ENCODE measurements around the gene FIBCD1.
"Not testable (repeated sequence)": the region's sequence is repeated elsewhere in the genome, so short reads cannot be mapped to it uniquely, and the experiment has no call there.

Gene FIBCD1

DNA sequence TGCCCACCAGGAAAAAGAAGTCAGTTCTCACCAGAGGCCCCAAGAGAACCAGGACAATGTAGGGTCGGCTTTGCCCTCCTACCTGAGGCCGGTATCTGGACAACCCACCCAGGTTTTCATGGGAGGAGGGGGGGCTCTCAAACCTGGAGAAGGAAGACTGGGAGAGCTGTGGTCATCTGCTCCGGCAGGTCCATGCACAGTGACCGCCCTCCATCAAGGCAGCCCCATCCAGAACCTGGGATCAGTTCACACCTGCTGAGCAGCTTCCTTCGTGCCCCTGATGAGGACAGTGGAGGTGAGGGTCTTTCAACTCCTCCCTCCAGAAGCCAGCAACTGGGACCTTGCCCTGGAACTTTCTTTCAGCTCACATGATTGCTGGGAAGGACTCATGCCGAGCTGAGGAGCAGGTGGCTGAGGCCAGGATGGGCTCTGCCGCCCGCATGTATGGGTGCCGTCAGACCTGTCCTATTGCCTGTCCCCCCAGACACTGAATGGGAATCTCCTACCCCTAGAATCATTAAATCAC lies 20.8 kb upstream of the FIBCD1 start:
- no peak overlapping the region for H3K9ac ChIP-seq
- H3K4me1 ChIP-seq: no peaks in the 10 kb centered on the region
- TF ChIP-seq, protein P1, sequence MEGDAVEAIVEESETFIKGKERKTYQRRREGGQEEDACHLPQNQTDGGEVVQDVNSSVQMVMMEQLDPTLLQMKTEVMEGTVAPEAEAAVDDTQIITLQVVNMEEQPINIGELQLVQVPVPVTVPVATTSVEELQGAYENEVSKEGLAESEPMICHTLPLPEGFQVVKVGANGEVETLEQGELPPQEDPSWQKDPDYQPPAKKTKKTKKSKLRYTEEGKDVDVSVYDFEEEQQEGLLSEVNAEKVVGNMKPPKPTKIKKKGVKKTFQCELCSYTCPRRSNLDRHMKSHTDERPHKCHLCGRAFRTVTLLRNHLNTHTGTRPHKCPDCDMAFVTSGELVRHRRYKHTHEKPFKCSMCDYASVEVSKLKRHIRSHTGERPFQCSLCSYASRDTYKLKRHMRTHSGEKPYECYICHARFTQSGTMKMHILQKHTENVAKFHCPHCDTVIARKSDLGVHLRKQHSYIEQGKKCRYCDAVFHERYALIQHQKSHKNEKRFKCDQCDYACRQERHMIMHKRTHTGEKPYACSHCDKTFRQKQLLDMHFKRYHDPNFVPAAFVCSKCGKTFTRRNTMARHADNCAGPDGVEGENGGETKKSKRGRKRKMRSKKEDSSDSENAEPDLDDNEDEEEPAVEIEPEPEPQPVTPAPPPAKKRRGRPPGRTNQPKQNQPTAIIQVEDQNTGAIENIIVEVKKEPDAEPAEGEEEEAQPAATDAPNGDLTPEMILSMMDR (IDR thresholded peaks at IDR 0.05): no peak
- no peak overlapping the region for H3K4me2 ChIP-seq (ENCODE audit: low read length)
- no peaks in the 10 kb centered on the region for H3K9me3 ChIP-seq (ENCODE audit: control insufficient read depth, low read length)
- H3K27me3 ChIP-seq (ENCODE audit: control insufficient read depth, insufficient read depth, low read length): no peaks in the 10 kb centered on the region
- no peak overlapping the region for H3K4me3 ChIP-seq (ENCODE audit: low read depth, low read length)
- H3K36me3 ChIP-seq (ENCODE audit: control insufficient read depth, insufficient read depth, low read length): no peaks in the 10 kb centered on the region
- H3K27ac ChIP-seq: no peak overlapping the region
- no peaks in the 10 kb centered on the region for H3K79me2 ChIP-seq
- no peak overlapping the region for H2AFZ ChIP-seq

DNA sequence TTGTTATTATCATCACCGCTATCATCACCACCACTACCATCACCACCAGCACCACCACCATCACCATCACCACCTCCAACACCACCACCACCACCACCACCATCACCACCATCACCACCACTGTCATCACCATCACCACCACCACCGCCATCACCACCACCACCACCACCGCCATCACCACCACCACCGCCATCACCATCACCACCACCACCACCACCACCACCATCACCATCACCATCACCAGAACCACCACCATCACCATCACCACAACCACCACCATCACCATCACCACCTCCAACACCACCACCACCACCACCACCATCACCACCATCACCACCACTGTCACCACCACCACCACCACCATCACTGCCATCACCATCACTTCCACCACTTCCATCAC lies 19.5 kb upstream of the FIBCD1 start:
- not testable (repeated sequence) for H3K9ac ChIP-seq; H3K36me3 ChIP-seq (ENCODE audit: control insufficient read depth, insufficient read depth, low read length); H3K4me1 ChIP-seq; H3K9me3 ChIP-seq (ENCODE audit: control insufficient read depth, low read length); H3K27ac ChIP-seq; H3K4me3 ChIP-seq (ENCODE audit: low read depth, low read length); H3K27me3 ChIP-seq (ENCODE audit: control insufficient read depth, insufficient read depth, low read length); H3K79me2 ChIP-seq; H2AFZ ChIP-seq; H3K4me2 ChIP-seq (ENCODE audit: low read length)

DNA sequence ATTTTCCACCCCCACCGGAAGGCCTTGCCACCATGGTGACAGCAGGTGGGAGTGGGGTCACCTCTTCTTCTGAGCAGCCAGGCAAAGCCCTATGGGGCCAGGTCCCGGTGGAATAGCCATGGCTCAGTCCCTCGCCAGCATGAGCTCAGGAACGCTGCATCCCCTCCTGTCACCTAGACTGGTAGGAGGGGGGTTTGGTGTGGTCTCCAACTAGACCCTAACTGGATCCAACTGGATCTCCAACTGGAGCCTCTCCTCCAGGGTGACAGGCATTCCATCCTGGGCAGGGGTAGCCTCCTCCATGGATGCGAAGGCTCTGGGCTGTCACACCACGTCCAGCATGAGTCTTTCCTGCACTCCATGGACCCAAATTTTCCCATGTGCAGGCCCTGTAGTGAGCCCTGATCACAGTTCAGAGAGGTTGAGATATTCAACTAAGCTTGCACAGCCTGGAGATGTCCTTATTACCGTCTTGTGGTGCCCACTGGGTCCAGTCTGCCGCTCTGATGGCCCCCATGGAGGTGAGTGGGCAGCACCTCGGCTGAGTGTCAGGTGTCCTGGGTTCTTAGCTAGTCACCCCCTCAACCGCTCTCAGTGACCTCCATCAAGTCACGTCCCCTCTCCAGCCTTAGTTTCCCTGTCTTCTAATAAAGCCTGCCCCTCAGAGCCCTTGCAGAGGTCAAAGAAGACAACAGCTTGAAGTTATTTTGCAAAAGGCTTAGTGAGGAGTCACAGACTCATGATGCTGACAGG lies 18.6 kb upstream of the FIBCD1 start:
- H3K9ac ChIP-seq: no peak overlapping the region
- TF ChIP-seq, protein P1 (IDR thresholded peaks at IDR 0.05): no peak

DNA sequence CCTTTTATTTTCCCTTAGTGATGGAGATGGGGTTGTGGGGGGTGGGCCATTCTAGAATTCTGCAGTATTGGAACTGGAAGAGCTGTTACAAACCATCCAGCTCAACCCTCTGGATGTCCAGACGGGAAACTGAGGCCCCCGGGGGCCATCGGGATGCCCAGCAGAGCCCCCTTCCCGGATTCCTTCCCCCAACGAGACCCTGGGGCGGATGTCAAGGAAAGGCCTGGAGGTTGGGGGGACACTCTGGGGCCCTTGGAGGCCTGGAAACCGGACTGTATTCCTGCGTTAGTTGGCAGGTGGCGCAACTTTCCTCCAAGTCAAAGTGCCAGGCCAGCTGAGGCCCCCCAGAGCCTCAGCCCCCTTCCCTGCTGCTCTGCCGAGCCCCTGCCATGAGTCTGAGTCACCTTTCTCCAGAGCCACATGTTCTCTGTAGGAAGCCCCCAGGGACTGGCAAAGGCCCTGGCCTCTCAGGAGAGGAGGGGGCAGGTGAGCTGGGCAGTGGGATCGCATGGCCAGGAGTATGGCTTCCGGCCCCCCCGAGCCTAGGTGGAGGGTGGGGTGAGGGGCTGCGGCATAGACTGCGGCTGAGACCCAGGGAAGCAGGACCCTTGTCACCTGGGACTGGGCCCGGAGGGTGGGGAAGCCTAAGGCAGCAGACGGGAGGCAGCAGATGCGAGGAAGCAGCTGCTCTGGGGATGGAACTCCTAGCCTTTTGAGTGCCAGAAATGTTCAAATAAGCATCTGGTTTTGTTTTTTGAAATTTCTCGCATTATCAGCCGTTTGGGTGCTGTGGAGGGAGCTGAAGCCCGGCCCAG lies 17.8 kb upstream of the FIBCD1 start:
- TF ChIP-seq, protein P1 (IDR thresholded peaks at IDR 0.05): no peak
- Histone ChIP-seq H3K79me2 (no peaks in the 10 kb centered on the region), H3K9ac (no peak overlapping the region), H3K4me2 (ENCODE audit: low read length) (no peak overlapping the region), H3K27me3 (ENCODE audit: control insufficient read depth, insufficient read depth, low read length) (no peaks in the 10 kb centered on the region), H3K9me3 (ENCODE audit: control insufficient read depth, low read length) (no peaks in the 10 kb centered on the region), H3K4me3 (ENCODE audit: low read depth, low read length) (no peak overlapping the region), H3K36me3 (ENCODE audit: control insufficient read depth, insufficient read depth, low read length) (no peaks in the 10 kb centered on the region), H3K4me1 (no peaks in the 10 kb centered on the region), H3K27ac (no peak overlapping the region), H2AFZ (no peak overlapping the region)

More for the DNA sequence above, 18.6 kb upstream of the FIBCD1 start:
- H3K27me3 ChIP-seq (ENCODE audit: control insufficient read depth, insufficient read depth, low read length): no peaks in the 10 kb centered on the region
- no peaks in the 10 kb centered on the region for H3K36me3 ChIP-seq (ENCODE audit: control insufficient read depth, insufficient read depth, low read length)
- H3K4me1 ChIP-seq: no peaks in the 10 kb centered on the region
- H3K27ac ChIP-seq: no peak overlapping the region
- no peak overlapping the region for H3K4me2 ChIP-seq (ENCODE audit: low read length)
- no peak overlapping the region for H2AFZ ChIP-seq
- no peaks in the 10 kb centered on the region for H3K9me3 ChIP-seq (ENCODE audit: control insufficient read depth, low read length)
- H3K4me3 ChIP-seq (ENCODE audit: low read depth, low read length): no peak overlapping the region
- H3K79me2 ChIP-seq: no peaks in the 10 kb centered on the region

DNA sequence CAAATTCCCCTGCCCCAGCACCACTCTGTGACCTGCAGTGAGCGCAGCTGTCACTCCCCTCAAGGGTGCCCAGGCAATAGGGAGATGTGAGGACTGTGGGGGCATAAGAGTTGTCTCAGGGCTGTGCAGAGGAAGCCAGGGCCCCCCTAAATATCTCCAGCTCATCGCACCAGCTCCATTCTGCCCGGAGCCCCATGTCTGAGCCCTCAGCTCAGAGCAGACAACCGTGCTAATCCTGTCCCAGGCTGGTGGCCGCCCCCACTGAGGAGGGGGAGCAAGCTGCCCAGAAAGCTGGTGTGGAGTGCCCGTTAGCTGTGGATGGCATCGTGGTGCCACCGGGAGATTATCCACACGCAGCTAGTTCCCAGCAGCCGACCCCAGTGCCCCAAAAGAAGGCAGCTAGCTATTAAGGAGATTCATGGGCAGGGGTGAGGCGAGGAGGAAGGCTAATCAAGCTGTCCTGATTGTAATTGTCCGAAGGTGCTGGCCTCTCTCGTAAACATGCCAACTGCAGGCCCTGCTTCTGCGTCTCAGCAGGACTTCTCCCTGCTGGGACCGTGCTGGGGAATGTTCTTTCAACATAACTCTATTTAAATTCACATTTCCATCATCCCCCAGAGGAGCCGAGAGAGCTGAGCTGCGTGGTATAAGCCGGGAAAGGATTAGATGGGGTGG lies 17.0 kb upstream of the FIBCD1 start:
- no peak overlapping the region for H3K4me3 ChIP-seq (ENCODE audit: low read depth, low read length)
- no peaks in the 10 kb centered on the region for H3K9me3 ChIP-seq (ENCODE audit: control insufficient read depth, low read length)
- H3K36me3 ChIP-seq (ENCODE audit: control insufficient read depth, insufficient read depth, low read length): no peaks in the 10 kb centered on the region
- no peak overlapping the region for H3K4me2 ChIP-seq (ENCODE audit: low read length)
- TF ChIP-seq, protein P1 (IDR thresholded peaks at IDR 0.05): no peak
- H3K4me1 ChIP-seq: no peaks in the 10 kb centered on the region
- no peak overlapping the region for H3K27ac ChIP-seq
- H3K9ac ChIP-seq: no peak overlapping the region
- no peaks in the 10 kb centered on the region for H3K79me2 ChIP-seq
- H3K27me3 ChIP-seq (ENCODE audit: control insufficient read depth, insufficient read depth, low read length): no peaks in the 10 kb centered on the region
- H2AFZ ChIP-seq: no peak overlapping the region

DNA sequence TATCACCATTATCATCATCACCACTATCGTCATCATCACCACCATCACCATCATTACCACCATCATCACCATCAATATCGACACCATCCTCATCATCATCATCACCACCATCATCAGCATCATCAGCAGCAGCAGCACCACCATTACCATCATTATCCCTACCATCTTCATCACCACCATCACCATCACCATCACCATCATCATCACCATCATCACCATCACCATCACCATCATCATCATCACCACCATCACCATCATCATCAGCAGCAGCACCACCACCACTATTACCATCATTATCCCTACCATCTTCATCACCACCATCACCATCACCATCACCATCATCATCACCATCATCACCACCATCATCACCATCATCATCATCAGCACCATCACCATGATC lies 15.9 kb upstream of the FIBCD1 start:
- H3K9ac ChIP-seq; H3K4me2 ChIP-seq (ENCODE audit: low read length); H2AFZ ChIP-seq; H3K36me3 ChIP-seq (ENCODE audit: control insufficient read depth, insufficient read depth, low read length); H3K9me3 ChIP-seq (ENCODE audit: control insufficient read depth, low read length); H3K4me3 ChIP-seq (ENCODE audit: low read depth, low read length); H3K79me2 ChIP-seq; H3K4me1 ChIP-seq; H3K27me3 ChIP-seq (ENCODE audit: control insufficient read depth, insufficient read depth, low read length); H3K27ac ChIP-seq: not testable (repeated sequence)
